NAMALWA (cell line): ENCODE measurements around the gene KERA.

Experiments
- DNase-seq: peaks from one replicate; pipeline ENCODE4 v3.0.0-alpha.2; 2015; ENCODE audit warnings: low spot score

KERA gene

GRCh38 chr12:91009319-91009950 is 48.4 kb downstream of the KERA start:
- DNase-seq: no peak

- DNase-seq: no peak
Observed at GRCh38 chr12:91007531-91008290, 50.1 kb downstream of the KERA start.

GRCh38 chr12:91004872-91005271 is 53.0 kb downstream of the KERA start, which contains the start of gene EPYC:
EPYC (minus strand) TSS chr12:91004972; CDS start chr12:91002565, 2,407 bp downstream.
- DNase-seq: no peak

- no peak for DNase-seq
Observed at GRCh38 chr12:91003737-91004136, 54.1 kb downstream of the KERA start.

- DNase-seq: no peak
Observed at GRCh38 chr12:91001306-91001705, 56.5 kb downstream of the KERA start.
